Trophoblast cell (in vitro differentiated cells and primary cell): ENCODE measurements around the gene PTS.

Experiments
- DNase-seq, 2 donors: peaks; one replicate each; pipeline ENCODE4 v3.0.0-alpha.2; 2016
- H2AFZ ChIP-seq: 2 replicates; pipeline ENCODE4 v1.6.1; 2013; ENCODE audit warnings: low read length, moderate library complexity, mild to moderate bottlenecking; ENCODE audit not compliant: insufficient read depth, poor library complexity
- H2AK5ac ChIP-seq: 2 replicates; pipeline ENCODE4 v1.6.1; 2013; ENCODE audit warnings: mild to moderate bottlenecking, low read length
- H2BK120ac ChIP-seq: 2 replicates; pipeline ENCODE4 v1.6.1; 2013; ENCODE audit warnings: low read length, mild to moderate bottlenecking, moderate library complexity; ENCODE audit not compliant: insufficient read depth, poor library complexity
- H2BK12ac ChIP-seq: 2 replicates; pipeline ENCODE4 v1.6.1; 2013; ENCODE audit warnings: mild to moderate bottlenecking, low read length, moderate library complexity
- H2BK5ac ChIP-seq: 2 replicates; pipeline ENCODE4 v1.6.1; 2013; ENCODE audit warnings: low read length, low read depth, moderate library complexity, mild to moderate bottlenecking; ENCODE audit not compliant: poor library complexity
- H3K14ac ChIP-seq: 2 replicates; pipeline ENCODE4 v1.6.1; 2013; ENCODE audit warnings: mild to moderate bottlenecking, low read length
- H3K18ac ChIP-seq: 2 replicates; pipeline ENCODE4 v1.6.1; 2013; ENCODE audit warnings: mild to moderate bottlenecking, low read length
- H3K23ac ChIP-seq: 2 replicates; pipeline ENCODE4 v1.6.1; 2013; ENCODE audit warnings: low read length
- H3K27ac ChIP-seq: 2 replicates; pipeline ENCODE4 v1.5.1; 2013; ENCODE audit warnings: low read depth, mild to moderate bottlenecking, inconsistent platforms, low read length, moderate library complexity
- H3K27me3 ChIP-seq: 2 replicates; pipeline ENCODE4 v1.6.1; 2013; ENCODE audit warnings: inconsistent platforms, mild to moderate bottlenecking, low read length, moderate library complexity; ENCODE audit not compliant: insufficient read depth
- H3K36me3 ChIP-seq, 2 experiments: 1 replicate in 1 of 2; 2 replicates in 1 of 2; pipeline ENCODE4 v1.6.1; 2013; ENCODE audit warnings: low read length in 2 of 2, mild to moderate bottlenecking in 2 of 2, moderate library complexity in 1 of 2; ENCODE audit not compliant: insufficient read depth in 2 of 2, control insufficient read depth in 1 of 2
- H3K4ac ChIP-seq: 2 replicates; pipeline ENCODE4 v1.6.1; 2013; ENCODE audit warnings: low read depth, mild to moderate bottlenecking, low read length, moderate library complexity
- H3K4me1 ChIP-seq, 2 experiments: 1 replicate in 1 of 2; 2 replicates in 1 of 2; pipeline ENCODE4 v1.6.1; 2013; ENCODE audit warnings: low read length in 2 of 2, mild to moderate bottlenecking in 2 of 2, moderate library complexity in 1 of 2; ENCODE audit not compliant: insufficient read depth in 2 of 2, control insufficient read depth in 1 of 2
- H3K4me2 ChIP-seq: 2 replicates; pipeline ENCODE4 v1.6.1; 2013; ENCODE audit warnings: inconsistent platforms, mild to moderate bottlenecking, low read length, moderate library complexity
- H3K4me3 ChIP-seq: 2 replicates; pipeline ENCODE4 v1.5.1; 2013; ENCODE audit warnings: mild to moderate bottlenecking, low read depth, low read length, inconsistent platforms
- H3K79me1 ChIP-seq: one replicate; pipeline ENCODE4 v1.6.1; 2013; ENCODE audit warnings: low read length
- H3K79me2 ChIP-seq: 2 replicates; pipeline ENCODE4 v1.6.1; 2013; ENCODE audit warnings: low read length, mild to moderate bottlenecking; ENCODE audit not compliant: control insufficient read depth, insufficient read depth, poor library complexity
- H3K9ac ChIP-seq: 2 replicates; pipeline ENCODE4 v1.6.1; 2013; ENCODE audit warnings: mild to moderate bottlenecking, low read length
- H3K9me3 ChIP-seq: 2 replicates; pipeline ENCODE4 v1.6.1; 2013; ENCODE audit warnings: low read depth, mild to moderate bottlenecking, control low read depth, inconsistent platforms, low read length; ENCODE audit not compliant: insufficient read depth
- H4K12ac ChIP-seq: 2 replicates; pipeline ENCODE4 v1.6.1; 2013; ENCODE audit warnings: low read depth, mild to moderate bottlenecking, low read length, moderate library complexity
- H4K8ac ChIP-seq: 2 replicates; pipeline ENCODE4 v1.6.1; 2013; ENCODE audit warnings: low read depth, mild to moderate bottlenecking, low read length, moderate library complexity
- H4K91ac ChIP-seq: one replicate; pipeline ENCODE4 v1.6.1; 2013; ENCODE audit warnings: low read depth, mild to moderate bottlenecking, low read length, moderate library complexity
- WGBS: extraction: QIAGEN DNeasy Blood & Tissue Kit; methylation state at CpG from one replicate; pipeline ENCODE4 v1.1.7; 2013; ENCODE audit warnings: missing lambda C conversion rate; ENCODE audit not compliant: insufficient read length, insufficient coverage; ENCODE audit errors: extremely low coverage; 5-methylcytosine and 5-hydroxymethylcytosine counted together

The PTS gene

GRCh38 chr11:112247201-112247600 is 21.0 kb downstream of the PTS start:
- H3K18ac ChIP-seq = no peak overlapping the region
- H2BK5ac ChIP-seq = no peak overlapping the region
- no peak for DNase-seq
- no peak overlapping the region for H4K8ac ChIP-seq
- H3K27me3 ChIP-seq = no peaks in the 10 kb centered on the region
- no peak overlapping the region for H3K4me3 ChIP-seq
- H3K79me2 ChIP-seq = peaks cover 4% of the 10 kb centered on the region
- H2BK120ac ChIP-seq = no peak overlapping the region
- no peak overlapping the region for H3K14ac ChIP-seq
- H3K36me3 ChIP-seq = peaks cover 4 to 9% of the 10 kb centered on the region in 2 experiments
- H2AFZ ChIP-seq = no peak overlapping the region
- H3K4me1 ChIP-seq = peaks cover 11 to 17% of the 10 kb centered on the region in 2 experiments
- H3K4ac ChIP-seq = no peak overlapping the region
- H4K91ac ChIP-seq = no peak overlapping the region
- H4K12ac ChIP-seq = no peak overlapping the region
- H3K27ac ChIP-seq = no peak overlapping the region
- WGBS = no CpG with 5 or more reads among the region's 4 CpGs
- no peak overlapping the region for H3K9ac ChIP-seq
- no peak overlapping the region for H2BK12ac ChIP-seq
- H3K4me2 ChIP-seq = no peak overlapping the region
- no peak overlapping the region for H3K23ac ChIP-seq
- peaks cover 3% of the 10 kb centered on the region for H3K9me3 ChIP-seq
- peaks cover 28% of the 10 kb centered on the region for H3K79me1 ChIP-seq
- no peak overlapping the region for H2AK5ac ChIP-seq

- H3K9ac ChIP-seq = no peak overlapping the region
- no peak overlapping the region for H2AFZ ChIP-seq
- H2BK120ac ChIP-seq = peak overlapping the region; percentile 77
- peaks cover 12 to 23% of the 10 kb centered on the region in 2 experiments for H3K4me1 ChIP-seq
- H2AK5ac ChIP-seq = peak overlapping the region; percentile 40
- peaks cover 3% of the 10 kb centered on the region for H3K9me3 ChIP-seq
- H4K12ac ChIP-seq = no peak overlapping the region
- peak overlapping the region; percentile 91 for H3K14ac ChIP-seq
- no peaks in the 10 kb centered on the region for H3K27me3 ChIP-seq
- H3K4me3 ChIP-seq = no peak overlapping the region
- peak overlapping the region; percentile 78 for H2BK5ac ChIP-seq
- H3K79me2 ChIP-seq = peaks cover 4% of the 10 kb centered on the region
- H3K27ac ChIP-seq = peak overlapping the region; percentile 96
- peak overlapping the region; percentile 51 for H4K8ac ChIP-seq
- H3K4ac ChIP-seq = no peak overlapping the region
- DNase-seq = peak; percentile 29 to 53
- peaks cover 34% of the 10 kb centered on the region for H3K79me1 ChIP-seq
- peak overlapping the region; percentile 91 for H2BK12ac ChIP-seq
- H3K36me3 ChIP-seq = peaks cover 2 to 4% of the 10 kb centered on the region in 2 experiments
- H3K4me2 ChIP-seq = no peak overlapping the region
- peak overlapping the region; percentile 66 for H3K18ac ChIP-seq
- H3K23ac ChIP-seq = no peak overlapping the region
- no CpG with 5 or more reads among the region's 2 CpGs for WGBS
- H4K91ac ChIP-seq = peak overlapping the region; percentile 95
These were observed 22.0 kb downstream of the PTS start for GRCh38 chr11:112248201-112248600.

DNA sequence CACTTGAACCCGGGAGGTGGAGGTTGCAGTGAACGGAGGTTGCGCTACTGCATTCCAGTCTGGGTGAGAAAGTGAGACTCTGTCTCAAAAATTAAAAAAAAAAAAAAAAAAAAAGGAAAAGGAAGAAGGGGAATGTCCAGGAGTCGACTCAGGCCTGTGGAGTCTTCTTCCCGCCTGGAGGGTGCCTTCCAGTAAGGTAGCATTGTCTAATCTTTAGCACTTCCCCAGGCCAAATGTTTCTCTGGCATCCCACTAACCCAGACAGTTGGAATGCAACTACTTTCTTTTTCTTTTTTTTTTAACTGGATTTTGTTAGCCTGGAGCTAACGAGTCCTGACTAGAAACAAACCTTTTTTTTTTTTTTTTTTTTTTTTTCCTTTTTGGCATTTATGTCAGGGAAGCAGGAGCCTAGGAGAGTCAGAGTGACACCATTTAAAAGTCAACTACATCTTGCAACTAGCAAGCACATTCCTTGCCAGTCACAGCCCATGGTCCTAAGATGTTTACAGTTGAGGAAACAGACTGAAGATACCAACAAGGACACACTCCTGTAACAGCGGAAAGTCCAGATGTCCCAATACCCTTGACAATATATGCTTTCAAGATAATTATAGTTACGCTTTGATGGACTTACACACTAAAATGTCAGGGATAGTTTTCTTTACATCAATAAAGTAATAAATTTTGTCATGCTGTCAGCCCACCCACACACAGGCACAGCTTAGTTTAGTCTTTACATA is 23.8 kb downstream of the PTS start:
- Histone ChIP-seq H3K4me3 (no peak overlapping the region), H3K14ac (no peak overlapping the region), H3K36me3 (peaks cover 0 to 5% of the 10 kb centered on the region in 2 experiments), H4K8ac (no peak overlapping the region), H3K79me2 (peaks cover 4% of the 10 kb centered on the region), H4K12ac (no peak overlapping the region), H2AFZ (no peak overlapping the region), H3K27ac (peak overlapping the region; percentile 97), H3K4me2 (no peak overlapping the region), H3K27me3 (no peaks in the 10 kb centered on the region), H3K9me3 (peaks cover 8% of the 10 kb centered on the region), H4K91ac (peak overlapping the region; percentile 87), H3K18ac (no peak overlapping the region), H2BK5ac (peak overlapping the region; percentile 87), H3K79me1 (peaks cover 47% of the 10 kb centered on the region), H2BK12ac (no peak overlapping the region), H2AK5ac (no peak overlapping the region), H3K4ac (no peak overlapping the region), H2BK120ac (peak overlapping the region; percentile 84), H3K9ac (no peak overlapping the region), H3K23ac (no peak overlapping the region), H3K4me1 (peaks cover 21 to 39% of the 10 kb centered on the region in 2 experiments)
- WGBS = no CpG with 5 or more reads among the region's 8 CpGs
- peak; percentile 92 to 98 for DNase-seq

- Histone ChIP-seq H2BK12ac (peak overlapping the region; percentile 82), H3K14ac (peak overlapping the region; percentile 71), H3K79me2 (peaks cover 4% of the 10 kb centered on the region), H4K12ac (no peak overlapping the region), H3K18ac (peak overlapping the region; percentile 43), H3K36me3 (peaks cover 0 to 3% of the 10 kb centered on the region in 2 experiments), H3K4me1 (peaks cover 18 to 42% of the 10 kb centered on the region in 2 experiments), H2AFZ (no peak overlapping the region), H3K9ac (no peak overlapping the region), H2BK120ac (peak overlapping the region; percentile 49), H4K8ac (peak overlapping the region; percentile 60), H3K27me3 (no peaks in the 10 kb centered on the region), H3K23ac (no peak overlapping the region), H3K4me3 (peak overlapping the region; percentile 62), H3K27ac (peak overlapping the region; percentile 56), H2BK5ac (peak overlapping the region; percentile 53), H3K4me2 (no peak overlapping the region), H3K79me1 (peaks cover 45% of the 10 kb centered on the region), H3K9me3 (peaks cover 6% of the 10 kb centered on the region), H4K91ac (peak overlapping the region; percentile 82), H3K4ac (peak overlapping the region; percentile 12), H2AK5ac (peak overlapping the region; percentile 78)
- peak; percentile 93 to 94 for DNase-seq
- no CpG with 5 or more reads among the region's 3 CpGs for WGBS
These were observed 27.5 kb downstream of the PTS start for GRCh38 chr11:112253605-112254242.
